ENCODE results near the gene TOMM7. TPM values are rescaled to one million over a fixed set of nuclear protein-coding genes. Genes with fewer than 3 reads are reported as not detected.
A peak's percentile ranks its signal among the peaks of the same experiment; 100 is the strongest.
"Not testable (repeated sequence)": the region's sequence is repeated elsewhere in the genome, so short reads cannot be mapped to it uniquely, and the experiment has no call there.

The TOMM7 gene
- total and polyA plus RNA-seq, 9 of the 15 experiments (the other 6 are each of a cell fraction or from before 2014, with no cell fraction given): 283 to 1,717 (median 638) TPM

GRCh38 chr7:22837308-22837707 lies 14.7 kb upstream of the TOMM7 start:
- H3K9me3 ChIP-seq (replicated peaks; ENCODE audit: control insufficient read depth, insufficient read depth, low read depth, low read length): no peaks in the 10 kb centered on the region
- H3K27me3 ChIP-seq (ENCODE audit: control insufficient read depth in 2 of 2, insufficient read depth in 2 of 2, low read length in 2 of 2): no peaks in the 10 kb centered on the region
- no peaks in the 10 kb centered on the region for H4K20me1 ChIP-seq (replicated peaks; ENCODE audit: control insufficient read depth, insufficient read depth, low read length)
- H3K4me1 ChIP-seq (replicated peaks in 1 of 2; ENCODE audit: control insufficient read depth in 2 of 2, insufficient read depth in 2 of 2, low read length in 2 of 2): peaks cover 0 to 2% of the 10 kb centered on the region in 2 experiments; a peak in 1 of 5 replicates
- FAIRE-seq (no peak), DNase-seq (ENCODE audit: extremely low read depth in 1 of 4, low spot score in 3 of 4) (no peak), ATAC-seq (no peak)
- H3K36me3 ChIP-seq (ENCODE audit: control insufficient read depth, insufficient read depth, low read length): no peaks in the 10 kb centered on the region
- in situ Hi-C loops (cut with MboI) (no loop called here), intact Hi-C loops (cut with micrococcal nuclease) (no loop called here)
- BruUV-seq (replicated peaks): no TSS peak
- H2AFZ ChIP-seq (ENCODE audit: low read depth, low read length): no peak overlapping the region
- ChIA-PET CTCF (ENCODE audit: low intra/inter-chr PET ratio) (no interaction called here), POLR2A (no interaction called here)
- TF ChIP-seq SMARCE1 (IDR thresholded peaks at IDR 0.05) (no peak), ZNF780A (CRISPR knock-in tag; IDR thresholded peaks at IDR 0.05) (no peak)
- no peaks in the 10 kb centered on the region for H3K79me2 ChIP-seq (ENCODE audit: control insufficient read depth, insufficient read depth, low read length)
- 36% methylated on average over 4 of the region's 6 CpGs for WGBS (ENCODE audit: insufficient coverage, low coverage, missing lambda C conversion rate)
- no peaks in the 10 kb centered on the region for H3K9me1 ChIP-seq (ENCODE audit: control insufficient read depth, insufficient read depth, low read length)
- H3K4me2 ChIP-seq (ENCODE audit: insufficient read depth, low read length): no peak overlapping the region
- H3K9ac ChIP-seq (ENCODE audit: insufficient read depth in 1 of 2, low read depth in 2 of 2, low read length in 2 of 2): no peak overlapping the region
- no peak overlapping the region for H3K27ac ChIP-seq (ENCODE audit: extremely low read depth, low read depth, low read length)
- no peak overlapping the region for H3K4me3 ChIP-seq

GRCh38 chr7:22836506-22836905 lies 13.9 kb upstream of the TOMM7 start:
- DNase-seq (ENCODE audit: extremely low read depth in 1 of 4, low spot score in 3 of 4); H3K27me3 ChIP-seq (ENCODE audit: control insufficient read depth in 2 of 2, insufficient read depth in 2 of 2, low read length in 2 of 2); H4K20me1 ChIP-seq (replicated peaks; ENCODE audit: control insufficient read depth, insufficient read depth, low read length); BruUV-seq (replicated peaks); H3K4me2 ChIP-seq (ENCODE audit: insufficient read depth, low read length); H2AFZ ChIP-seq (ENCODE audit: low read depth, low read length); H3K4me1 ChIP-seq (replicated peaks in 1 of 2; ENCODE audit: control insufficient read depth in 2 of 2, insufficient read depth in 2 of 2, low read length in 2 of 2); in situ Hi-C loops (cut with MboI); H3K4me3 ChIP-seq; intact Hi-C loops (cut with micrococcal nuclease); H3K27ac ChIP-seq (ENCODE audit: extremely low read depth, low read depth, low read length); H3K9me3 ChIP-seq (replicated peaks; ENCODE audit: control insufficient read depth, insufficient read depth, low read depth, low read length); H3K36me3 ChIP-seq (ENCODE audit: control insufficient read depth, insufficient read depth, low read length); H3K9ac ChIP-seq (ENCODE audit: insufficient read depth in 1 of 2, low read depth in 2 of 2, low read length in 2 of 2); H3K9me1 ChIP-seq (ENCODE audit: control insufficient read depth, insufficient read depth, low read length); H3K79me2 ChIP-seq (ENCODE audit: control insufficient read depth, insufficient read depth, low read length); FAIRE-seq; CTCF ChIA-PET (ENCODE audit: low intra/inter-chr PET ratio): not testable (repeated sequence)
- 14% methylated on average over 2 of the region's 2 CpGs for WGBS (ENCODE audit: insufficient coverage, low coverage, missing lambda C conversion rate)
- POLR2A ChIA-PET: interaction anchor here (0.5 kb wide), 1 partner anchor 13 kb away, joined by 5 read pairs; no protein-coding TSS in a partner anchor
- ATAC-seq: 0 out of 3 replicates have a peak, but pooled peaks have one; percentile 35

All from K562 (cell line).